ENCODE results near the gene PRTFDC1. TPM values are rescaled to one million over a fixed set of nuclear protein-coding genes. Genes with fewer than 3 reads are reported as not detected.

The PRTFDC1 gene
- polyA plus RNA-seq, 1 experiment: 46.8 TPM

DNA sequence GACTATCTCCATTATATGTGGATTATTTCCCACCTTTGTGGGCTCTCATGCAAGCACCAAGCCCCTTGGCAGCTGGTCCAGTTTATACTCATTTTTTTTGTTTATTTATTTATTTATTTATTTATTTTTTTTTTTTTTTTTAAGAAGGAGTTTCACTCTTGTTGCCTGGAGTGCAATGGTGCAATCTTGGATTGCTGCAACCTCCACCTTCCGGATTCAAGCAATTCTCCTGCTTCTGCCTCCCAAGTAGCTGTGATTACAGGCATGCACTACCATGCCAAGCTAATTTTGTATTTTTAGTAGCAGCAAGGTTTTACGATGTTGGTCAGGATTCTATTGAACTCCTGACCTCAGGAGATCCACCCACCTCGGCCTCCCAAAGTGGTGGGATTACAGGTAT lies 2.8 kb downstream of the PRTFDC1 start:
- DNase-seq (ENCODE audit: low read depth, low spot score): no peak
- TF ChIP-seq, protein P1, sequence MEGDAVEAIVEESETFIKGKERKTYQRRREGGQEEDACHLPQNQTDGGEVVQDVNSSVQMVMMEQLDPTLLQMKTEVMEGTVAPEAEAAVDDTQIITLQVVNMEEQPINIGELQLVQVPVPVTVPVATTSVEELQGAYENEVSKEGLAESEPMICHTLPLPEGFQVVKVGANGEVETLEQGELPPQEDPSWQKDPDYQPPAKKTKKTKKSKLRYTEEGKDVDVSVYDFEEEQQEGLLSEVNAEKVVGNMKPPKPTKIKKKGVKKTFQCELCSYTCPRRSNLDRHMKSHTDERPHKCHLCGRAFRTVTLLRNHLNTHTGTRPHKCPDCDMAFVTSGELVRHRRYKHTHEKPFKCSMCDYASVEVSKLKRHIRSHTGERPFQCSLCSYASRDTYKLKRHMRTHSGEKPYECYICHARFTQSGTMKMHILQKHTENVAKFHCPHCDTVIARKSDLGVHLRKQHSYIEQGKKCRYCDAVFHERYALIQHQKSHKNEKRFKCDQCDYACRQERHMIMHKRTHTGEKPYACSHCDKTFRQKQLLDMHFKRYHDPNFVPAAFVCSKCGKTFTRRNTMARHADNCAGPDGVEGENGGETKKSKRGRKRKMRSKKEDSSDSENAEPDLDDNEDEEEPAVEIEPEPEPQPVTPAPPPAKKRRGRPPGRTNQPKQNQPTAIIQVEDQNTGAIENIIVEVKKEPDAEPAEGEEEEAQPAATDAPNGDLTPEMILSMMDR (IDR thresholded peaks at IDR 0.05; ENCODE audit: low read depth, low read length): no peak
- no peak overlapping the region for H3K27ac ChIP-seq (ENCODE audit: low read depth, low read length)
- CTCF ChIA-PET: no interaction called here
- POLR2A ChIA-PET: no interaction called here
- H3K9me3 ChIP-seq (ENCODE audit: control insufficient read depth, insufficient read depth, low read length): no peaks in the 10 kb centered on the region
- H3K4me3 ChIP-seq (ENCODE audit: low read depth, low read length): no peak overlapping the region
- no peaks in the 10 kb centered on the region for H3K27me3 ChIP-seq (ENCODE audit: control insufficient read depth, insufficient read depth, low read length)

GRCh38 chr10:24947304-24948097 lies 4.9 kb downstream of the PRTFDC1 start:
- DNase-seq (ENCODE audit: low read depth, low spot score): no peak
- Histone ChIP-seq H3K4me3 (ENCODE audit: low read depth, low read length) (no peak overlapping the region), H3K27me3 (ENCODE audit: control insufficient read depth, insufficient read depth, low read length) (no peaks in the 10 kb centered on the region), H3K9me3 (ENCODE audit: control insufficient read depth, insufficient read depth, low read length) (no peaks in the 10 kb centered on the region), H3K27ac (ENCODE audit: low read depth, low read length) (peak overlapping the region; percentile 1)
- CTCF ChIA-PET: no interaction called here
- TF ChIP-seq, protein P1 (IDR thresholded peaks at IDR 0.05; ENCODE audit: low read depth, low read length): no peak
- POLR2A ChIA-PET: interaction anchor here (0.6 kb wide), 1 partner anchor 61 kb away, joined by 5 read pairs; no protein-coding TSS in a partner anchor

- DNase-seq (ENCODE audit: low read depth, low spot score): no peak
- Histone ChIP-seq H3K9me3 (ENCODE audit: control insufficient read depth, insufficient read depth, low read length) (no peaks in the 10 kb centered on the region), H3K27ac (ENCODE audit: low read depth, low read length) (no peak overlapping the region), H3K27me3 (ENCODE audit: control insufficient read depth, insufficient read depth, low read length) (no peaks in the 10 kb centered on the region), H3K4me3 (ENCODE audit: low read depth, low read length) (no peak overlapping the region)
- POLR2A ChIA-PET: no interaction called here
- CTCF ChIA-PET: interaction anchor here (1.2 kb wide), 1 partner anchor 137 kb away, joined by 4 read pairs; no protein-coding TSS in a partner anchor
- TF ChIP-seq, protein P1 (IDR thresholded peaks at IDR 0.05; ENCODE audit: low read depth, low read length): no peak
Measured at GRCh38 chr10:24944512-24945255, 7.7 kb downstream of the PRTFDC1 start.

GRCh38 chr10:24938525-24938924 lies 13.9 kb downstream of the PRTFDC1 start:
- H3K27me3 ChIP-seq (ENCODE audit: control insufficient read depth, insufficient read depth, low read length): no peaks in the 10 kb centered on the region
- no peak overlapping the region for H3K27ac ChIP-seq (ENCODE audit: low read depth, low read length)
- ChIA-PET POLR2A (no interaction called here), CTCF (interaction anchor here (0.6 kb wide), 1 partner anchor 17 kb away, joined by 3 read pairs; no protein-coding TSS in a partner anchor)
- no peaks in the 10 kb centered on the region for H3K9me3 ChIP-seq (ENCODE audit: control insufficient read depth, insufficient read depth, low read length)
- TF ChIP-seq, protein P1 (IDR thresholded peaks at IDR 0.05; ENCODE audit: low read depth, low read length): no peak
- H3K4me3 ChIP-seq (ENCODE audit: low read depth, low read length): no peak overlapping the region
- DNase-seq (ENCODE audit: low read depth, low spot score): no peak

GRCh38 chr10:24938076-24938475 lies 14.3 kb downstream of the PRTFDC1 start:
- no peak overlapping the region for H3K4me3 ChIP-seq (ENCODE audit: low read depth, low read length)
- H3K27ac ChIP-seq (ENCODE audit: low read depth, low read length): no peak overlapping the region
- CTCF ChIA-PET: interaction anchor here (0.6 kb wide), 1 partner anchor 16 kb away, joined by 3 read pairs; no protein-coding TSS in a partner anchor
- H3K9me3 ChIP-seq (ENCODE audit: control insufficient read depth, insufficient read depth, low read length): no peaks in the 10 kb centered on the region
- POLR2A ChIA-PET: no interaction called here
- TF ChIP-seq, protein P1 (IDR thresholded peaks at IDR 0.05; ENCODE audit: low read depth, low read length): no peak
- H3K27me3 ChIP-seq (ENCODE audit: control insufficient read depth, insufficient read depth, low read length): no peaks in the 10 kb centered on the region
- no peak for DNase-seq (ENCODE audit: low read depth, low spot score)

Measured in AG04450 (cell line).